Measurements from ENCODE around the gene PTPN6. TPM values are rescaled to one million over a fixed set of nuclear protein-coding genes. Genes with fewer than 3 reads are reported as not detected.

PTPN6 gene
- total RNA-seq, 1 experiment from 2014 or later: 47.7 TPM

DNA sequence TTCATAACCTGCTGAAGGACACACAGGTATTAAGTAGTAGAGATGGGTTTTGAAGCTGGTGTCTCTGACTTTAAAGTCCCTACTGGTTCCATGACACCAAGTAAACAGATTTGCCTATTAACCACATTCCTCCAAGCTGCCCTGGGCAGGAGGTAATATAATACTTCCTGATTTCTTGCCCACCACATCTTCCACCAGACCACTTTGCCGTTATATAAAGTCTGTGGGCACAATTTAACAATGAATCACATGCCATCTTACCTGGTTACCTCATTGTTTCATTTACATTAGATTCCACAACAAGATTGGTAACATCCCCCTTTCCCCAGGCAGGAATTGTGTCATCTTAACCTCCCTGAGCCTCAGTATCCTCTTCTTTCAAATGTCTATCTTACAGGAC lies 47.4 kb upstream of the PTPN6 start:
- Histone ChIP-seq H3K4me1 (ENCODE audit: control insufficient read depth in 1 of 2, insufficient read depth in 2 of 2, low read length in 2 of 2) (peaks cover 10 to 31% of the 10 kb centered on the region in 2 experiments), H3K36me3 (ENCODE audit: control insufficient read depth in 1 of 2, insufficient read depth in 2 of 2, low read length in 2 of 2) (no peaks in the 10 kb centered on the region), H3K79me2 (ENCODE audit: insufficient read depth, low read length) (no peaks in the 10 kb centered on the region), H3K27me3 (ENCODE audit: insufficient read depth, low read length) (no peaks in the 10 kb centered on the region), H3K4me3 (replicated peaks in 1 of 2; ENCODE audit: low read depth in 1 of 2, low read length in 2 of 2) (peak overlapping the region in 1 of 2 experiments; percentile 82; a peak in 2 of 4 replicates), H3K27ac (ENCODE audit: low read depth, low read length) (0 out of 2 replicates have a peak overlapping the region, but pooled peaks have one; percentile 26), H3K9me3 (ENCODE audit: control insufficient read depth in 1 of 2, insufficient read depth in 1 of 2, low read depth in 1 of 2, low read length in 2 of 2) (no peaks in the 10 kb centered on the region), H3K9me2 (ENCODE audit: insufficient read depth) (no peaks in the 10 kb centered on the region), H3K4me2 (ENCODE audit: low read length) (peak overlapping the region; percentile 98), H2AFZ (ENCODE audit: low read depth, low read length, poor library complexity, severe bottlenecking) (no peak overlapping the region), H3K9ac (ENCODE audit: low read length) (peak overlapping the region; percentile 80; the same call in 1 of the 2 replicates), H4K20me1 (ENCODE audit: insufficient read depth) (no peaks in the 10 kb centered on the region)
- intact Hi-C loops (cut with micrococcal nuclease): no loop called here
- TF ChIP-seq CBX3 (IDR thresholded peaks at IDR 0.05; ENCODE audit: low read depth): no peak
- no peak for TF ChIP-seq CEBPB (IDR thresholded peaks at IDR 0.05; ENCODE audit: low read depth)
- TF ChIP-seq, protein P1, sequence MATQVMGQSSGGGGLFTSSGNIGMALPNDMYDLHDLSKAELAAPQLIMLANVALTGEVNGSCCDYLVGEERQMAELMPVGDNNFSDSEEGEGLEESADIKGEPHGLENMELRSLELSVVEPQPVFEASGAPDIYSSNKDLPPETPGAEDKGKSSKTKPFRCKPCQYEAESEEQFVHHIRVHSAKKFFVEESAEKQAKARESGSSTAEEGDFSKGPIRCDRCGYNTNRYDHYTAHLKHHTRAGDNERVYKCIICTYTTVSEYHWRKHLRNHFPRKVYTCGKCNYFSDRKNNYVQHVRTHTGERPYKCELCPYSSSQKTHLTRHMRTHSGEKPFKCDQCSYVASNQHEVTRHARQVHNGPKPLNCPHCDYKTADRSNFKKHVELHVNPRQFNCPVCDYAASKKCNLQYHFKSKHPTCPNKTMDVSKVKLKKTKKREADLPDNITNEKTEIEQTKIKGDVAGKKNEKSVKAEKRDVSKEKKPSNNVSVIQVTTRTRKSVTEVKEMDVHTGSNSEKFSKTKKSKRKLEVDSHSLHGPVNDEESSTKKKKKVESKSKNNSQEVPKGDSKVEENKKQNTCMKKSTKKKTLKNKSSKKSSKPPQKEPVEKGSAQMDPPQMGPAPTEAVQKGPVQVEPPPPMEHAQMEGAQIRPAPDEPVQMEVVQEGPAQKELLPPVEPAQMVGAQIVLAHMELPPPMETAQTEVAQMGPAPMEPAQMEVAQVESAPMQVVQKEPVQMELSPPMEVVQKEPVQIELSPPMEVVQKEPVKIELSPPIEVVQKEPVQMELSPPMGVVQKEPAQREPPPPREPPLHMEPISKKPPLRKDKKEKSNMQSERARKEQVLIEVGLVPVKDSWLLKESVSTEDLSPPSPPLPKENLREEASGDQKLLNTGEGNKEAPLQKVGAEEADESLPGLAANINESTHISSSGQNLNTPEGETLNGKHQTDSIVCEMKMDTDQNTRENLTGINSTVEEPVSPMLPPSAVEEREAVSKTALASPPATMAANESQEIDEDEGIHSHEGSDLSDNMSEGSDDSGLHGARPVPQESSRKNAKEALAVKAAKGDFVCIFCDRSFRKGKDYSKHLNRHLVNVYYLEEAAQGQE (IDR thresholded peaks at IDR 0.05; ENCODE audit: low read depth): no peak
- ChIA-PET CTCF (interaction anchor here (1.5 kb wide), 1 partner anchor 22 kb away, joined by 5 read pairs; no protein-coding TSS in a partner anchor), POLR2A (interaction anchor here (1.3 to 1.5 kb wide), 3 partner anchors 12 to 22 kb away, joined by 3 to 4 read pairs (median 3); no protein-coding TSS in a partner anchor), RAD21 (ENCODE audit: low non-redundant PET in 1 of 2, low total read pairs in 2 of 2, uncharacterized antibody in 2 of 2, unreplicated experiment in 2 of 2) (no interaction called here)
- no peak for ATAC-seq
- BruUV-seq (replicated peaks): no TSS peak
- DNase-seq (ENCODE audit: low read depth, low spot score): no peak

Data from HCT116 (cell line).